Hematopoietic multipotent progenitor cell treated with erythropoietin and hydrocortisone succinate and interleukin-3 and kit ligand, for 8 days (in vitro differentiated cells): ENCODE measurements around the gene WFIKKN1.
A peak's percentile ranks its signal among the peaks of the same experiment; 100 is the strongest.

Experiments
- DNase-seq: peaks from one replicate; pipeline ENCODE4 v3.0.0-alpha.2; 2015

WFIKKN1 gene

GRCh38 chr16:625117-625976 lies 5.4 kb upstream of the WFIKKN1 start:
- DNase-seq = no peak

GRCh38 chr16:625977-626765 lies 4.6 kb upstream of the WFIKKN1 start:
- DNase-seq = no peak

- no peak for DNase-seq
These were observed 3.9 kb upstream of the WFIKKN1 start for GRCh38 chr16:626787-627453.

- no peak for DNase-seq
These were observed 3.1 kb upstream of the WFIKKN1 start for GRCh38 chr16:627454-628239.

GRCh38 chr16:628321-629061 lies 2.3 kb upstream of the WFIKKN1 start:
- no peak for DNase-seq

GRCh38 chr16:629185-629832 lies 1.5 kb upstream of the WFIKKN1 start:
- DNase-seq = no peak

GRCh38 chr16:629833-630248 lies 944 bp upstream of the WFIKKN1 start:
- no peak for DNase-seq

- DNase-seq = no peak
These were observed 453 bp upstream of the WFIKKN1 start for GRCh38 chr16:630249-630814.

GRCh38 chr16:631808-632358 lies 1.1 kb downstream of the WFIKKN1 start:
- DNase-seq = no peak

- DNase-seq = no peak
These were observed 1.9 kb downstream of the WFIKKN1 start for GRCh38 chr16:632486-633335.

- DNase-seq = no peak
These were observed 2.7 kb downstream of the WFIKKN1 start for GRCh38 chr16:633336-634050.

GRCh38 chr16:634051-634670 lies 3.4 kb downstream of the WFIKKN1 start:
- DNase-seq = no peak

GRCh38 chr16:634996-635395 lies 4.2 kb downstream of the WFIKKN1 start:
- no peak for DNase-seq

GRCh38 chr16:635573-636205 lies 4.9 kb downstream of the WFIKKN1 start:
- no peak for DNase-seq

GRCh38 chr16:636206-637080 lies 5.7 kb downstream of the WFIKKN1 start, which contains the start of gene METTL26:
METTL26 (minus strand) TSS chr16:636305; CDS start chr16:636290, 15 bp downstream.
- peak; percentile 95 for DNase-seq

- DNase-seq = peak; percentile 83
These were observed 6.6 kb downstream of the WFIKKN1 start for GRCh38 chr16:637081-638018.
